ENCODE data around the gene KRT86. TPM values are rescaled to one million over a fixed set of nuclear protein-coding genes. Genes with fewer than 3 reads are reported as not detected.
"Not testable (repeated sequence)": the region's sequence is repeated elsewhere in the genome, so short reads cannot be mapped to it uniquely, and the experiment has no call there.

KRT86 gene
- total RNA-seq, 2 experiments from 2014 or later, result not detected

DNA sequence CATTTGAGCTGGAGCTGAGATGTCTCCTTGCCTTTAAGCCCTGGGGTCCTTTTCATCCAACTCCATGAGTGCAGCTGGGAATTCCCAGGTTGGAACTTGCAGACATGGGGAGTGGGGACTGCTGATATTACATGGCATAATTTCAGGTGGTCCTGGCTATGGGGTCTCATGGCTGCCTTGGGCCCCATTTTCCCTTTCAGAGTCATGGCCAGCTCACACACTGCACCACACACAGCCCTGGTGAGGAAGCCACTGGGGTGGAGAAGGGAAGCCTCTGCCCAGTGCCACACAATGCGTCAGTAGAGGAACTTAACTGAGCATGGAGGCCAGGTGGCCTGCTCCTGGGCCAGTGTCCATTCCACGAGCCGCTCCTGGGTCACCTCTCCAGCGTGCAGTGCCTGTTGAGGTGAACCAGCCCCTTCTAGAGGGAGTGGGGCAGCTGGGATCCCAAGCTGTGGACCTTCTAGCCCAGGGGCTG, 17.3 kb upstream of the KRT86 start:
- H3K4me1 Mint-ChIP-seq, result peaks cover 45% of the 10 kb centered on the region
- no peak overlapping the region for H3K27ac Mint-ChIP-seq
- no peaks in the 10 kb centered on the region for H3K9me3 Mint-ChIP-seq
- POLR2A ChIA-PET, result no interaction called here
- H3K27me3 Mint-ChIP-seq, result peaks cover 66% of the 10 kb centered on the region
- CTCF ChIA-PET, result interaction anchor here (1.3 to 2.4 kb wide), 2 partner anchors 12 to 22 kb away, joined by 3 to 8 read pairs; no protein-coding TSS in a partner anchor
- H3K36me3 Mint-ChIP-seq (ENCODE audit: low read depth), result peaks cover 5% of the 10 kb centered on the region
- DNase-seq, result no peak
- no peak overlapping the region for H3K4me3 Mint-ChIP-seq

DNA sequence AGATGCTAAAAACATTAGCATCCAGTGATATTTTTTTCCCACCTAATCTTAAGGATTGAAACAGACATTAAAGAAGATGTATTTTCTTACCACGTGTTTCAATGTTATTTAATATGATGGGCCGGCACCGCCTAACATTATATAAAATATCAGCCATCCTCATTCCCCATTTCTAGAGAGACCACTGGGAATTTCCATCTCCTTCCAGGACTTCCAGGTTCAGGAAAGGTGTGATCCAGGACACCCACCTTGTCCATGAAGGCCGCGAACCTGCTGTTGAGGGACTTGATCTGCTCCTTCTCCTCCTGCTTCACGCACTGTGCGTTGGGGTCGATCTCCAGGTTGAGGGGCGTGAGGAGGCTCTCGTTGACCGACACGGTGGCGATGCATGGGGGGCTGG, 16.5 kb upstream of the KRT86 start:
- DNase-seq; H3K4me3 Mint-ChIP-seq; H3K27ac Mint-ChIP-seq; H3K9me3 Mint-ChIP-seq; H3K36me3 Mint-ChIP-seq (ENCODE audit: low read depth); POLR2A ChIA-PET: not testable (repeated sequence)
- Mint-ChIP-seq H3K27me3 (peaks cover 69% of the 10 kb centered on the region), H3K4me1 (peaks cover 38% of the 10 kb centered on the region)
- CTCF ChIA-PET, result interaction anchor here (1.5 to 1.7 kb wide), 2 partner anchors 13 to 44 kb away, joined by 4 to 5 read pairs; no protein-coding TSS in a partner anchor

DNA sequence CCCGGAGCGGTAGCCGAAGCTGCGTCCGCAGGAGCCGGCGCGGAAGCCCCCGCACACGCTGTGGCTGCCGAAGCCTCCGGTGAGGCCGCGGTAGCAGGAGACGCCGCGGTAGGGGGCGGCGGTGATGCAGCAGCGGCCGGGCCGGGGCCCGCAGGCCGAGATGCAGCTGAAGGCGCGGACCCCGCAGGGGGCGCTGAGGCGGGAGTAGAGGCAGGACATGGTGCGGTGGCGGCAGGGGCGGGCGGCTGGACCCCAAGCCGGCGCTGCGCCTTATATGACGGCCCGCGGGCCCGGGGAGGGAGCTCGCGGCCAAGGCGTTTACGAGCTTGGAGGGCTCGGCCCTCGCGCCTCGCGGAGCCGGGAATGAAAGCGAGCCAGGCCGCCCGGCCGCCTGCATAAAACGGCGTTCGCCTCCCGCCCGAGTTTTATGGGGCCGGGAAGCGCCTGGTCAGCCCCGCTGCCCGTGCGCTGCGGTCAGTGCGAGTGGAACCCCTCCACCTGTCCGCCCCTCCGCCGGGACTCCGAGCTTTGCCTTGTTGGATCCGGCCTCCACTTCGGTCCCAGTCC, 16.0 kb upstream of the KRT86 start:
- H3K27ac Mint-ChIP-seq, result no peak overlapping the region
- H3K36me3 Mint-ChIP-seq (ENCODE audit: low read depth), result peaks cover 3% of the 10 kb centered on the region
- H3K27me3 Mint-ChIP-seq, result peaks cover 69% of the 10 kb centered on the region
- H3K9me3 Mint-ChIP-seq, result peaks cover 2% of the 10 kb centered on the region
- ChIA-PET CTCF (interaction anchor here (1.5 to 2.4 kb wide), 5 partner anchors 14 to 69 kb away, joined by 3 to 12 read pairs (median 4); no protein-coding TSS in a partner anchor), POLR2A (no interaction called here)
- peaks cover 33% of the 10 kb centered on the region for H3K4me1 Mint-ChIP-seq
- DNase-seq, result no peak
- no peak overlapping the region for H3K4me3 Mint-ChIP-seq

DNA sequence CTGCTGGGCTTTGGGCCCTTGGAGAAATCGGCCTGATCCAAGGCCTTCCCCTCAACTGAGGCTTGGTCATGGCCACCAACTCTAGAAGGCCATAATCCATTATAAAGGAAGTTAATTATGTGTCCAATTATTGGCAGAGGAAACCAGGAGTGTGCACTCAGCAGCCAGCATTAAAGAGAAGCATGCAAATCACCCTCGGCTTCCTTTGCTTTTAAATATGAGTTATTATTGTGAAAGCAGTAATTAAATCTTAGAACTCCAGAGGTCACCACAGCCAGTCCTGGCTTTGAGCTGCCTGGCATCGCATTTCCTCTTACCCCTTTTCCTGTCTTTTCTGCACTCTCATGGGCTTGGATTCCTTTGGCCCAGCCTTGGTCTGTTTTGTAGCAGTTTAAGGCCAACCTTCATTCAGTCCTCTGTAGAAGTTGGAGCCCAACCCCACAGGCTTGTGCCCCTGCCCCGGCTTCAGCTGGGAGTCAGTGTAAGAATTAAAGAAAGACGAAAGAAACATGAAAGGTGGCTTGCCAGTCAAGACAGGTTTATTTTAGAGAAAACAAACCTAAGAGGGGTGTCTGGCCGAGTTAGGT, 14.7 kb upstream of the KRT86 start:
- peaks cover 30% of the 10 kb centered on the region for H3K4me1 Mint-ChIP-seq
- H3K27me3 Mint-ChIP-seq, result peaks cover 73% of the 10 kb centered on the region
- ChIA-PET CTCF (interaction anchor here (1.5 to 2.4 kb wide), 4 partner anchors 26 to 68 kb away, joined by 3 to 12 read pairs (median 4); no protein-coding TSS in a partner anchor), POLR2A (no interaction called here)
- H3K36me3 Mint-ChIP-seq (ENCODE audit: low read depth), result peaks cover 3% of the 10 kb centered on the region
- peak overlapping the region; percentile 54 for H3K27ac Mint-ChIP-seq
- H3K4me3 Mint-ChIP-seq, result no peak overlapping the region
- DNase-seq, result no peak
- peaks cover 2% of the 10 kb centered on the region for H3K9me3 Mint-ChIP-seq

DNA sequence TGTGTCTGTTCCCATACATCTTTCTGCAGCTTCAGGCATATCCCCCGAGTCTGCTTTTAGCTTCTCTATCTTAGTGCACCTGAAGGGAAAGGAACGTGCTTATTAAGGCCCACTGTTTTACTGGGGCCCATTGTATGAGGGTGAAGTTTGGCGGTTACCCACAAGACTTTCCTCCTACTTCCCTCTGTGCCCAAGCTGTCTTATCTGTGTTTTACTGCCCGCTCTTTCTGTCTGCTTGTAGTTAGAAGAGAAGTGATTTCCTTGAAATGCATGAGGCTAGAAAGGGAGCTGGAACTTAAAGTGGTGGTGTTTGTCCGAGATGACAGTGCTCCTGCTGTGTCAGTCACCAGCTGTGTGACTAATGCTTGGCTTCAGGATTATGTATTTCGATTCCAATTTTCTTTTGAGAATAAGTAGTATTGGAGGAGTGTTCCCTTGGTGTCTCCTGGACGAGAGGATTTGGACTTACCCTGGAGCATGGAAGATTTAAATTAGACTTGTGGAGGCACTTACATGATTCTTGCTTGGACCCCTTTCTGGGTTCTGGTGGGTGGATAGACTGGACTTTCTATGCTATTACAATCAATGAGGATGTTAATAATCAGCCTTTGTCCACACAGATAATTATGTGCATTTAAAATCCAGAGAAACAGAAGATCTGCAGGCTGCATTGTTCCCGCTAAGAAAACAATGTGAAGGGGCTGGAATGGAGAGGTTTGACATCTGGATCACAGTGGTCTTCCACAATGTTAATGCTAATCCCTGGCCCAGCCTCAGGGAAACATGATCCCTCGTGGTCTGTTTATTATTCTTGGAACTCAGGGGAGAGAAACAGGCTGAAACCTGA, 13.9 kb upstream of the KRT86 start:
- H3K27ac Mint-ChIP-seq, result peak overlapping the region; percentile 63
- POLR2A ChIA-PET, result no interaction called here
- H3K4me1 Mint-ChIP-seq, result peaks cover 30% of the 10 kb centered on the region
- peaks cover 70% of the 10 kb centered on the region for H3K27me3 Mint-ChIP-seq
- H3K4me3 Mint-ChIP-seq, result no peak overlapping the region
- peaks cover 2% of the 10 kb centered on the region for H3K9me3 Mint-ChIP-seq
- H3K36me3 Mint-ChIP-seq (ENCODE audit: low read depth), result peaks cover 3% of the 10 kb centered on the region
- CTCF ChIA-PET, result interaction anchor here (2.4 kb wide), 1 partner anchor 25 kb away, joined by 12 read pairs; no protein-coding TSS in a partner anchor
- no peak for DNase-seq

DNA sequence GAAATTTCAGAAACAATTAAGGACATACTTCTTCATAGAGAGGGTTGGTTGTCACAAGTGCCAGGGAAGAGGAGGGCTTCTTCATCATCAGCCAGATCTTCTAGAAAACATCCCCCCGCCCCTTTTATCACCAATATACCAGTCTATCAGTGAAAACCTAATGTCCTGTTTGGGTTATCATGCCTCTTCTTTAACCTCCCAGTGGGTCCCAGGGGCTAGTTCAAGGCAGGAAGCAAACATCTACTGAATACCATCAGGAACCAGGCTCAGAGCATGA, 13.3 kb upstream of the KRT86 start:
- ChIA-PET CTCF (no interaction called here), POLR2A (no interaction called here)
- peaks cover 65% of the 10 kb centered on the region for H3K27me3 Mint-ChIP-seq
- H3K4me1 Mint-ChIP-seq, result peaks cover 30% of the 10 kb centered on the region
- H3K9me3 Mint-ChIP-seq, result peaks cover 2% of the 10 kb centered on the region
- DNase-seq, result no peak
- no peak overlapping the region for H3K4me3 Mint-ChIP-seq
- H3K27ac Mint-ChIP-seq, result no peak overlapping the region
- H3K36me3 Mint-ChIP-seq (ENCODE audit: low read depth), result peaks cover 3% of the 10 kb centered on the region

DNA sequence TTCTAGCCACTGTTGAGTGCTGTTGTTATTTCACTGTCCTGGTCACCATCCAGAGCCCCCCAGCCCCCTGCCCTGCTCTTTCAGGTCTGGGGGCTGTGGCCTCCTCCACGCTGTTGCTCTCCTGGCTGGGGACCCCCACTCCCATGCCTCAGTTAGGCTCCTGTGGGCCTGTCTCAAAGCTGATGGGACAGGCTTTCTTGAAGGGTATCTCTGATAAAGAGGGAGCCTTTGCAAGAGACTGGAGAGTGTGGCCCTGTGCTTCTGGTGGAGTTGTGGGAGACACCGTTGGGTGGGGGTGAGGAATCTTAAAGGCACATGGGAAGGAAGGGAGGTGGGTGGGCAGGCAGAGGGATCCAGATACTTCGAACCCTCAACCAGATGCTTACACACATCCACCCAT, 12.2 kb upstream of the KRT86 start:
- no peak for DNase-seq
- H3K27me3 Mint-ChIP-seq, result peaks cover 54% of the 10 kb centered on the region
- H3K4me1 Mint-ChIP-seq, result peaks cover 30% of the 10 kb centered on the region
- H3K9me3 Mint-ChIP-seq, result peaks cover 2% of the 10 kb centered on the region
- H3K27ac Mint-ChIP-seq, result no peak overlapping the region
- peaks cover 3% of the 10 kb centered on the region for H3K36me3 Mint-ChIP-seq (ENCODE audit: low read depth)
- CTCF ChIA-PET, result no interaction called here
- H3K4me3 Mint-ChIP-seq, result no peak overlapping the region
- POLR2A ChIA-PET, result no interaction called here

DNA sequence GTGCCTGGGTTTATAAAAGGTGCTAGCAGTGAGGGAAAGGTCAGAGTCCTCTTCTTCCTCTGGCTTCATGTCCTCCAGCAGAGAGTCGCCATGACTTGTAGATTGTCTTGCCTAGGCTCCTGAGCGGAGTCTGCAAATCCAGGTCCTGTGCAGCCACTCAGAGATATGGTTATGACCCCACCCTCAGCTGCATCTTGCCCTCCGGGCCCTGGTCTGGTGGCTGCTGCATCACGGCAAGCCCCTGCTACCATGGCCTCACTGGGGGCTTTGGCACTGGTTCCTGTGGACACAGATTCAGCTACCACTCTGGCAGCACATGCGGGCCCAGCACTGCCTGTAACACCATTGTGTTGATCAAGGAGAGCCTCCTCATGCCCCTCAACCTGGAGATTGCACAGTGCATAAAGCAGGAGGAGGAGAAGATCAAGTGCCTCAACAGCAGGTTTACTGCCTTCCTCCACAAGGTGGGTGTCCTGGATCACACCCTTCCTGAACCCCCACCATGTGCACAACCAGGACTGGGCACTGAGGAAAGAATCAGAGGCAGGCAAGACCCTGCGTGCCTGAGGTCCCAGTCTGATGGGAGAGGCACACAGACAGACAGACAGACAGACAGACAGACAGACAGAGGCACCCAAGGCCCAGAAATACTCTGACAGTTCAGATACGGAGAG, 10.5 kb upstream of the KRT86 start:
- H3K27ac Mint-ChIP-seq, result no peak overlapping the region
- peaks cover 28% of the 10 kb centered on the region for H3K4me1 Mint-ChIP-seq
- DNase-seq, result no peak
- peaks cover 3% of the 10 kb centered on the region for H3K36me3 Mint-ChIP-seq (ENCODE audit: low read depth)
- ChIA-PET POLR2A (no interaction called here), CTCF (interaction anchor here (1.4 kb wide), 2 partner anchors 14 to 15 kb away, joined by 3 to 4 read pairs; no protein-coding TSS in a partner anchor)
- no peak overlapping the region for H3K4me3 Mint-ChIP-seq
- peaks cover 2% of the 10 kb centered on the region for H3K9me3 Mint-ChIP-seq
- H3K27me3 Mint-ChIP-seq, result peaks cover 48% of the 10 kb centered on the region

DNA sequence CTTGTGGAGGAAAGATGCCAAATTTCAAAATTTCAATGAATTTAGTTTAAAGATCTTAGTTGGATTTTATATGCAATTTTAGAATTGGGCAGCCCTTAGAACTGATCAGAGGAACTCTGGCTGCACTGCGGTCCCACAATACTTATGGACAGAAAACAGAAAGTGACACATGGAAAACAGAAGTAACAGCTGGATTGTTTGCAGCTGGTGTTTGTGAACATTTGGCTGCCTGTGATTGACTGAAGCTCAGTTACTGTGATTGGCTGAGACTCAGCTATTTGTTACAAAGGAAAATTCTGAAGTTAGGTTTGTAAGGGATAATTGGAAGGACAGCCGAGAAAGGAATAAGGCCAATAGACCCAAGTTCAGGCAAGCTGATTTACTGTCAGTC, 10.0 kb upstream of the KRT86 start:
- CTCF ChIA-PET, result interaction anchor here (1.1 to 1.4 kb wide), 2 partner anchors 14 to 15 kb away, joined by 4 read pairs; no protein-coding TSS in a partner anchor

DNA sequence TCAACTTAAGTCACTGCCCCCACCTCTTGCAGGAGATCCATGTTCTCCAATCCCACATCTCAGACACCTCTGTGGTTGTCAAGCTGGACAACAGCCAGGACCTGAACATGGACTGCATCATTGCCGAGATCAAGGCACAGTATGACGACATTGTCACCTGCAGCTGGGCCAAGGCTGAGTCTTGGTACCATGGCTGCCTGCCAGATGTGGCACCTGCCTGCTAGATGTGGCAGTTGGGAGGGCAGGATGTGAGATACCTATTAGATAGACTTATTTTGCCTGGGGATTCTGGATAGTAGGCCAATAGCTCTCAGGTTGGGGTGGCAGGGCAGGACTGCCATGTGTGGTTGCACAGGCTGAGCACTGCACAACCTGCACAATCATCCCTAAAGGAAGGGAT, 7.9 kb upstream of the KRT86 start:
- Mint-ChIP-seq H3K27me3 (peaks cover 39% of the 10 kb centered on the region), H3K27ac (no peak overlapping the region), H3K4me3 (no peak overlapping the region), H3K9me3 (peaks cover 2% of the 10 kb centered on the region), H3K36me3 (ENCODE audit: low read depth) (no peaks in the 10 kb centered on the region), H3K4me1 (peaks cover 3% of the 10 kb centered on the region)
- ChIA-PET POLR2A (no interaction called here), CTCF (interaction anchor here (1.5 to 2.9 kb wide), 4 partner anchors 13 to 49 kb away, joined by 3 to 19 read pairs (median 4); no protein-coding TSS in a partner anchor)
- DNase-seq, result no peak

More for the DNA sequence above, 10.0 kb upstream of the KRT86 start:
- Mint-ChIP-seq H3K4me3 (no peak overlapping the region), H3K4me1 (peaks cover 24% of the 10 kb centered on the region), H3K9me3 (peaks cover 2% of the 10 kb centered on the region), H3K36me3 (ENCODE audit: low read depth) (no peaks in the 10 kb centered on the region), H3K27ac (no peak overlapping the region), H3K27me3 (peaks cover 46% of the 10 kb centered on the region)
- POLR2A ChIA-PET, result no interaction called here
- no peak for DNase-seq

DNA sequence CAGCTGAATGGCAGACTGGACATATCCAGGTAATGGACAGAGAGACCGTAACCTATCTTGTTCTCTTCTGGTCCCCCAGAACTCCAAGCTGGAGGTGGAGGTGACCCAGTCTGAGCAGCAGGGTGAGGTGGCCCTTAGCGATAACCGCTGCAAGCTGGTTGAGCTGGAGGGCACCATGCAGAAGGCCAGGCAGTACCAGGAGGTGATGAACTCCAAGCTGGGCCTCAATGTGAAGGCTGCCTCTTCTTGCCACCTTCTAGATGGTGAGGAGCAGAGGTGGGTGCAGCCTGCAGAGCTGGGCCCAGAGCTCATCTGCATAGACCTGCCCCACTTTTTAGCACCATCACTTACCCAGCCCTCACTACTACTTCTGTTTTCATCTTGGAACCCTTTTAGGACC, 7.2 kb upstream of the KRT86 start:
- CTCF ChIA-PET, result interaction anchor here (0.6 to 2.9 kb wide), 4 partner anchors 10 to 48 kb away, joined by 3 to 19 read pairs (median 5); no protein-coding TSS in a partner anchor
- Mint-ChIP-seq H3K9me3 (peaks cover 1% of the 10 kb centered on the region), H3K4me3 (no peak overlapping the region), H3K4me1 (no peaks in the 10 kb centered on the region), H3K27me3 (peaks cover 37% of the 10 kb centered on the region), H3K27ac (no peak overlapping the region), H3K36me3 (ENCODE audit: low read depth) (no peaks in the 10 kb centered on the region)
- POLR2A ChIA-PET, result no interaction called here
- no peak for DNase-seq

DNA sequence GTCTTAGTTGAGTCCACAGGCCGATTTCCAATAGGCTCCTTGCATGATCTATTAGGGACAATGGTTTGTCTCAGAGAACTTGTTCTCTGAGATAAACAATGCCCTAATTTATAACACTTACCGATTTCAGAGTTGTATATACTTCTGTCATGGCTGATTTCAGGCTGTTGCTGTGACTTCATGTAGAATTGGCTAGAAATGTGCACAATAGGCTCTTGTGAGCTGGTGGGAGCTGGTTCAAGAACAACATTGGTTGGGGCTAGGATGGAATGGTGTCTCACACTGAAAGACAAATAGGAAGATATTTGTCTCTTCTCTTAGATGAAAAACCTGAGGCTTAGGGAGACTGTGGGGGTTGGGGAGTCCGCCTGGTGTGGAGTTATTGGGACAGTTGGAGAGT, 6.7 kb upstream of the KRT86 start:
- CTCF ChIA-PET, result interaction anchor here (0.6 to 2.9 kb wide), 4 partner anchors 9 to 48 kb away, joined by 3 to 19 read pairs (median 5); no protein-coding TSS in a partner anchor
- POLR2A ChIA-PET, result no interaction called here
- no peaks in the 10 kb centered on the region for H3K4me1 Mint-ChIP-seq

More for the DNA sequence above, 6.7 kb upstream of the KRT86 start:
- DNase-seq, result no peak
- Mint-ChIP-seq H3K9me3 (no peaks in the 10 kb centered on the region), H3K4me3 (no peak overlapping the region), H3K36me3 (ENCODE audit: low read depth) (no peaks in the 10 kb centered on the region), H3K27me3 (peaks cover 35% of the 10 kb centered on the region), H3K27ac (no peak overlapping the region)
